SU-DHL-6 (cell line): ENCODE results near the gene TBC1D28.
"Not testable (repeated sequence)": the region's sequence is repeated elsewhere in the genome, so short reads cannot be mapped to it uniquely, and the experiment has no call there.

Experiments
- H2AFZ ChIP-seq: fragments of 200-600 bp; sonication (generic); 2 replicates; pipeline ENCODE4 v1.6.1; 2014; ENCODE audit warnings: low read depth, mild to moderate bottlenecking, moderate library complexity, mixed read lengths, antibody characterized with exemption, low read length; ENCODE audit not compliant: severe bottlenecking
- H3F3A ChIP-seq: fragments of 200-600 bp; shearing (Covaris generic); 2 replicates; pipeline ENCODE4 v1.6.0; 2016; ENCODE audit warnings: antibody characterized with exemption, mild to moderate bottlenecking; ENCODE audit not compliant: insufficient read depth
- H3K27ac ChIP-seq: fragments of 200-600 bp; sonication (generic); 2 replicates; pipeline ENCODE4 v1.5.1; 2016; ENCODE audit warnings: low read depth, mild to moderate bottlenecking, low read length, moderate library complexity, mixed read lengths
- H3K27me3 ChIP-seq: fragments of 200-600 bp; sonication (generic), shearing (Covaris generic); 2 replicates; pipeline ENCODE4 v1.6.0; 2014; ENCODE audit warnings: mild to moderate bottlenecking, low read length
- H3K36me3 ChIP-seq: fragments of 200-600 bp; sonication (generic); 2 replicates; pipeline ENCODE4 v1.6.1; 2014; ENCODE audit warnings: mild to moderate bottlenecking, low read length, mixed read lengths
- H3K4me2 ChIP-seq: fragments of 300-600, 200-600 bp; shearing (Covaris generic), sonication (generic); 2 replicates; pipeline ENCODE4 v1.6.0; 2014; ENCODE audit warnings: low read length, low read depth, mild to moderate bottlenecking; ENCODE audit not compliant: poor library complexity, severe bottlenecking
- H3K4me3 ChIP-seq: fragments of 200-600 bp; sonication (generic); 2 replicates; pipeline ENCODE4 v1.5.1; 2014; ENCODE audit warnings: antibody characterized with exemption, low read length, mild to moderate bottlenecking, mixed read lengths; ENCODE audit not compliant: insufficient read depth, poor library complexity, severe bottlenecking
- H3K79me2 ChIP-seq: fragments of 200-600 bp; sonication (generic); 2 replicates; pipeline ENCODE4 v1.6.1; 2014; ENCODE audit warnings: mild to moderate bottlenecking, low read length, moderate library complexity; ENCODE audit not compliant: insufficient read depth
- H3K9ac ChIP-seq: fragments of 200-600 bp; sonication (generic); 2 replicates; pipeline ENCODE4 v1.7.0; 2014; ENCODE audit warnings: mild to moderate bottlenecking, low read length
- H3K9me2 ChIP-seq: fragments of 200-600 bp; sonication (generic); replicated peaks from 2 replicates; pipeline ENCODE4 v1.6.1; 2014; ENCODE audit warnings: low read length; ENCODE audit not compliant: insufficient read depth
- H3K9me3 ChIP-seq: fragments of 200-600 bp; sonication (generic); 2 replicates; pipeline ENCODE4 v1.6.1; 2014; ENCODE audit warnings: low read length, mixed read lengths; ENCODE audit not compliant: insufficient read depth
- H4K20me1 ChIP-seq: fragments of 200-600 bp; sonication (generic); 2 replicates; pipeline ENCODE4 v1.6.1; 2014; ENCODE audit warnings: low read depth, mild to moderate bottlenecking, antibody characterized with exemption, low read length, moderate library complexity, mixed read lengths
- EZH2phosphoT487 ChIP-seq: fragments of 200-600 bp; sonication (generic), shearing (Covaris generic); conservative IDR thresholded peaks from 2 replicates; pipeline ENCODE4 v1.6.1; 2018; ENCODE audit warnings: mild to moderate bottlenecking, antibody characterized with exemption, low read length, moderate library complexity, mixed read lengths
- TF ChIP-seq, protein P1 (sequence below): fragments of 200-600 bp; sonication (generic); IDR thresholded peaks from one replicate; pipeline ENCODE4 v1.5.1; 2017; ENCODE audit warnings: antibody characterized with exemption, mild to moderate bottlenecking, low read length, moderate library complexity; ENCODE audit not compliant: insufficient read depth, poor library complexity, severe bottlenecking

The TBC1D28 gene

DNA sequence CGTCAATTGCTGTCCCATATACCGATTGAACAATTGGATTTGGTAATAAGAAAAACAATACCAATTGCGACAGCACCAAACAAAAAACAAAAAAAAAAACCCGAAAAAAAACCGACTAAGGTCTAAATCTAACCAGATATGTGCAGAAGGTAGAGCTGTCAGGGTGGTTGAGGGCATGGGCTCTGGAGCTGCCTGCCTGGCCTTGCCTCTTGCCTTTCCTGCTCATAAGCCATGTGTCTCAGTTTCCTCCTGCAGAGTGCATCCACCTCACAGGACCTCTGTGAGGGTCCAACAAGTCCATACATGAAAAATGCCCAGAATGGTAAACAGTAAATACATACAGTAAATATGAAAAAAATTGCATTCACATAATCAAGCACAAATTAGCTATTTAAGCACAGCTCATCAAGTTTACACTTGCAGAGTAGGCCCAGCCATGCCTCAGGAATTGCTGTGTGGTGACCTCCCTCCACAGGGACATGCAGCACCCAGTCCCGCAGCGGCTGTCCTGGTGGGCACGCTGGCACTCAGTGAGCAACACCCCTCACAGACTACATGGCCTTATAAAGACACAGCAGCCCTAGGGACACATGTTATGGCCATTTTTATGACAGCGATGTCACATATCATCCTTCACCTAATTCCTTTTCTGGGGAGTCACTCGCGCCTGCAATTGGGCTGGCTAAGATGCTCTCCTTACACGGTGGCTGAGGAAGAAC lies 17.9 kb downstream of the TBC1D28 start:
- H3K79me2 ChIP-seq = no peaks in the 10 kb centered on the region
- H3K9me2 ChIP-seq = no peaks in the 10 kb centered on the region
- H3F3A ChIP-seq = no peaks in the 10 kb centered on the region
- peak overlapping the region; percentile 37 for H3K4me2 ChIP-seq
- peak overlapping the region; percentile 17; the same call in 1 of the 2 replicates for H3K9ac ChIP-seq
- H3K27me3 ChIP-seq = no peaks in the 10 kb centered on the region
- H3K4me3 ChIP-seq = peak overlapping the region; percentile 10
- peak overlapping the region; percentile 90 for H2AFZ ChIP-seq
- H3K9me3 ChIP-seq = no peaks in the 10 kb centered on the region
- H4K20me1 ChIP-seq = no peaks in the 10 kb centered on the region
- no peaks in the 10 kb centered on the region for H3K36me3 ChIP-seq
- TF ChIP-seq, protein P1, sequence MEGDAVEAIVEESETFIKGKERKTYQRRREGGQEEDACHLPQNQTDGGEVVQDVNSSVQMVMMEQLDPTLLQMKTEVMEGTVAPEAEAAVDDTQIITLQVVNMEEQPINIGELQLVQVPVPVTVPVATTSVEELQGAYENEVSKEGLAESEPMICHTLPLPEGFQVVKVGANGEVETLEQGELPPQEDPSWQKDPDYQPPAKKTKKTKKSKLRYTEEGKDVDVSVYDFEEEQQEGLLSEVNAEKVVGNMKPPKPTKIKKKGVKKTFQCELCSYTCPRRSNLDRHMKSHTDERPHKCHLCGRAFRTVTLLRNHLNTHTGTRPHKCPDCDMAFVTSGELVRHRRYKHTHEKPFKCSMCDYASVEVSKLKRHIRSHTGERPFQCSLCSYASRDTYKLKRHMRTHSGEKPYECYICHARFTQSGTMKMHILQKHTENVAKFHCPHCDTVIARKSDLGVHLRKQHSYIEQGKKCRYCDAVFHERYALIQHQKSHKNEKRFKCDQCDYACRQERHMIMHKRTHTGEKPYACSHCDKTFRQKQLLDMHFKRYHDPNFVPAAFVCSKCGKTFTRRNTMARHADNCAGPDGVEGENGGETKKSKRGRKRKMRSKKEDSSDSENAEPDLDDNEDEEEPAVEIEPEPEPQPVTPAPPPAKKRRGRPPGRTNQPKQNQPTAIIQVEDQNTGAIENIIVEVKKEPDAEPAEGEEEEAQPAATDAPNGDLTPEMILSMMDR = no peak
- no peak for TF ChIP-seq EZH2phosphoT487
- no peak overlapping the region for H3K27ac ChIP-seq

DNA sequence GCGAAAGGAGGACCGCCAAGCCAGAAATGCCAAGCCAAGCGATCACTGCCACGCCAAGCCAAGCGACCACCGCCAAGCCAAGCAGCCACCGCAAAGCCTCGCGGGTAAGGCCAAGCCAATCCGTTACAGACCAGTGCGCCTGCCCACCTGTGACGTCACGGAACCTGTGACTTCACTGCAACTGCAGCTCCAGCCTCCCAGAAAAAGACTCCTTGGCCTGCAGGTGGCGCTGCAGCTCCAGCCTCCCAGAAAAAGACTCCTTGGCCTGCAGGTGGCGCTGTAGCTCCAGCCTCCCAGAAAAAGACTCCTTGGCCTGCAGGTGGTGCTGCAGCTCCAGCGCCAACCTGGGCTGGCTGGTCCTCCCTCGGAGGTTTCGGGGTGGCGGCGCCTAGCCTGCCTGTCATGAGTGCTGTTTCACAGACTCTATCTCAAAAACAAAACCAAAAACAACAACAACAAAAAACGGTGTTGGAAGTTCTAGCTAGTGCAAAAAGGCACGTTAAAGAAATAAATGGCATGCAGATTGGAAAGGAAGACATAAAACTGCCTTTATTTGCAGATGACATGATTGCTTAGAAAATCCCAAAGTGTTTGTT lies 18.6 kb downstream of the TBC1D28 start:
- peak overlapping the region; percentile 10 for H3K4me3 ChIP-seq

DNA sequence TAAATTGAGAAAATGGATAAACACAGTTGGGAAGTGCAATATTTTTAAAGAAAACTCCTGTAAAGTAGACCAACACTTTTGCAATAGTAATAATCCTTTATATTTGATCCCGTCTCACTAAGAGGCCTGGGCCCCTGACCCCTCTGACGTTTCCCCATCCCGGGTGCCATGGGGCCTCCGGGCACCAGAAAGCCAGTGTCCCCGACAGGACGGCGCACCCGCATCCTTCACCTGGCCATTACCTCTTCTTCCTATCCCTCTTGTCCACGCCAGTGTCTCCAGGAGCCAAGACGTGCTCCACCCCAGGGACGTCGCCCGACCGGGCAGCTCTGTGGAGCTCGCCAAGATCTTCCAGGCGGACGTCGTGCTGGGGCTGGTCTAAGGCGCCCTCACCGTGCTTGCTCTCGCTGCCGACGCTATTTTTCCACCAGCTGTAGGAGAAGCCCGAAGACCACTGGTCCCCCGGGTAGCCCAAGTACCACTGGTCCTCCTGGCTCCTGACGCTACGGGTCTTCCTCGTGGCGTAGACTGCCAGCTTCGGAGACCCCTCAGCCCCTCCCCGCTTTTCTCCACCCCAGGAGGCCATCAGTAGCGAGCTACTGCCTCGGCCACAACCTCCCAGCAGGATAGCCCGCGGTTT lies 19.2 kb downstream of the TBC1D28 start:
- not testable (repeated sequence) for H3K27me3 ChIP-seq, H3K79me2 ChIP-seq, H3K9me2 ChIP-seq, H3K9ac ChIP-seq, H3K27ac ChIP-seq, H3K36me3 ChIP-seq, H3F3A ChIP-seq, H3K4me3 ChIP-seq, H3K4me2 ChIP-seq, H3K9me3 ChIP-seq, H4K20me1 ChIP-seq, H2AFZ ChIP-seq

More for the DNA sequence above, 18.6 kb downstream of the TBC1D28 start:
- not testable (repeated sequence) for H4K20me1 ChIP-seq, H3K9me3 ChIP-seq, H3K27me3 ChIP-seq, H3F3A ChIP-seq, H3K9me2 ChIP-seq, H3K79me2 ChIP-seq, H3K27ac ChIP-seq, H3K36me3 ChIP-seq
- TF ChIP-seq, protein P1 = peak; percentile 91
- Histone ChIP-seq H2AFZ (peak overlapping the region; percentile 90), H3K4me2 (peak overlapping the region; percentile 37), H3K9ac (peak overlapping the region; percentile 17; the same call in 1 of the 2 replicates)

DNA sequence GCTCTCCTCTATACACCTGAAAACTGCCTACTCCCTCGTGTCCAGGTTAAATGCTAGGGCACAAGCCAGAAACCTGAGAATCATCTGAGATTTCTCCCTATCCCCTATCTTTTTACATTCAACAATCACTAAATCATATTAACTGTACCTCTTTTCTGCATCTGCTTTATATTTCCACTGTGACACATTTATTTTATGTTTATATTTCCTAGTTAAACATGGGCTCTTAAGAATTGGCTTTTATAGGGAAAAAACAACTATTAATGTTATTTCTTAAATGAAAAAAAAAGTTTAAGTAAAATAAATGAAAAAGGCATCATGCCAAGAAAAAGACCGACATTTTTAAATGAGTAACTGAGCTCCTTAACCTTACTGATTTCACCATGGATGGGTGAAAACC lies 26.6 kb downstream of the TBC1D28 start:
- H3K27ac ChIP-seq, H3K9me2 ChIP-seq, H3K36me3 ChIP-seq, H3K9me3 ChIP-seq, H2AFZ ChIP-seq, H3K27me3 ChIP-seq, H3K9ac ChIP-seq, H3F3A ChIP-seq, H3K79me2 ChIP-seq, H3K4me2 ChIP-seq, H3K4me3 ChIP-seq, H4K20me1 ChIP-seq: not testable (repeated sequence)

DNA sequence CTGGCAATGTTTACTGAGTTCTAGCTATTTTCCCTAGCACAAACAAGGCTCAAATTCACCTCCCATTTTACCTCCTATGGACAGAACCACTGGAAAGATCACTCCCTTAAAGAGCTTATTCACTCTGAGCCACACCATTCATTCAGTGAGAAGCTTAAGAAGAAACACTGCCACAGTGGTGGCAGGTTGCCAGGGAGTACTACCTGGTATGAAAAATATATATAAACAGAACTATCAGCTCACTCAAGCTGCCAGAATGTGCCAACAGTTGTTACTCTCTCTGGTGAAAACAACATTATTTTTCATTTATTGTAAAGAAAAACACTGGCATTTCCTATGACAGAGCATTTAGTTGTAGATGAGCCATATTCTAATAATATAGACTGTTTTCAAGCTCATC lies 31.2 kb downstream of the TBC1D28 start:
- H3K27me3 ChIP-seq, H3K9me2 ChIP-seq: not testable (repeated sequence)

DNA sequence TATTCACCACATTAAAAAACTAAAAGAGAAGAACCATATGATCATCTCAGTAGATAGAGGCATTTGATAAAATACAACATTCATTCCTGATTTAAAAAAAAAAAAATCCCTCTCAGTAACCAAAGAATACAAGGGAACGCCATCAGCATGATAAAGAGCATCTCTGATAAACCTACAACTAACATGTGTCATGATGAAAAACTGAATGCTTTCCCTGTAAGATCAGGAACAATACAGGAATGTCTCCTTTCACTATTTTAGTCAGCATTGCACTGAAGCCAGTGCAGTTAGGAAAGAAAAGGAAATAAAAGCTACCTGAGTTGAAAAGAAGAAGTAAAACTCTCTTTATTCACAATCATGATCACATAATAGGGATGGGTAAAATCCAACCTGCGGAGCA lies 51.1 kb downstream of the TBC1D28 start:
- not testable (repeated sequence) for H3K79me2 ChIP-seq, H3K4me3 ChIP-seq, H3K27ac ChIP-seq

More for the DNA sequence above, 31.2 kb downstream of the TBC1D28 start:
- H3F3A ChIP-seq, H3K9me3 ChIP-seq, H3K4me2 ChIP-seq, H3K9ac ChIP-seq, H3K27ac ChIP-seq, H3K79me2 ChIP-seq, H4K20me1 ChIP-seq, H3K4me3 ChIP-seq, H2AFZ ChIP-seq, H3K36me3 ChIP-seq: not testable (repeated sequence)

More for the DNA sequence above, 51.1 kb downstream of the TBC1D28 start:
- H3K9ac ChIP-seq, H2AFZ ChIP-seq, H3K9me2 ChIP-seq, H3F3A ChIP-seq, H3K4me2 ChIP-seq, H4K20me1 ChIP-seq, H3K27me3 ChIP-seq, H3K36me3 ChIP-seq, H3K9me3 ChIP-seq: not testable (repeated sequence)
